H9 (cell line): ENCODE measurements around the gene ATG4B. TPM values are rescaled to one million over a fixed set of nuclear protein-coding genes. Genes with fewer than 3 reads are reported as not detected.
A peak's percentile ranks its signal among the peaks of the same experiment; 100 is the strongest.

ENCODE experiments used
- DNase-seq: peaks from one replicate; pipeline ENCODE4 v3.0.0-alpha.2; 2017
- H2AFZ ChIP-seq: one replicate; pipeline ENCODE4 v1.6.1; 2013; ENCODE audit warnings: mild to moderate bottlenecking, low read length, control low read depth, moderate library complexity
- H2AK5ac ChIP-seq: 2 replicates; pipeline ENCODE4 v1.6.1; 2013; ENCODE audit warnings: low read length, control low read depth, mixed read lengths; ENCODE audit not compliant: insufficient read length
- H2BK120ac ChIP-seq: one replicate; pipeline ENCODE4 v1.6.1; 2013; ENCODE audit warnings: low read depth, mild to moderate bottlenecking, low read length, control low read depth, inconsistent platforms; ENCODE audit not compliant: poor library complexity, severe bottlenecking
- H2BK12ac ChIP-seq: 2 replicates; pipeline ENCODE4 v1.6.1; 2013; ENCODE audit warnings: low read length, control low read depth, mixed read lengths, low read depth; ENCODE audit not compliant: insufficient read length
- H2BK15ac ChIP-seq: 2 replicates; pipeline ENCODE4 v1.6.1; 2013; ENCODE audit warnings: low read depth, low read length, control low read depth
- H2BK20ac ChIP-seq: one replicate; pipeline ENCODE4 v1.6.1; 2013; ENCODE audit warnings: low read depth, mild to moderate bottlenecking, low read length, control low read depth, inconsistent platforms; ENCODE audit not compliant: poor library complexity, severe bottlenecking
- H2BK5ac ChIP-seq: 2 replicates; pipeline ENCODE4 v1.6.1; 2013; ENCODE audit warnings: low read length, control low read depth, mixed read lengths; ENCODE audit not compliant: insufficient read length
- H3K14ac ChIP-seq: 2 replicates; pipeline ENCODE4 v1.6.1; 2013; ENCODE audit warnings: low read length, control low read depth; ENCODE audit not compliant: insufficient read depth
- H3K18ac ChIP-seq: 2 replicates; pipeline ENCODE4 v1.6.1; 2013; ENCODE audit warnings: low read depth, mild to moderate bottlenecking, mixed read lengths, low read length, control low read depth; ENCODE audit not compliant: insufficient read length
- H3K23ac ChIP-seq: 2 replicates; pipeline ENCODE4 v1.6.1; 2013; ENCODE audit warnings: low read length, control low read depth, mixed read lengths, low read depth; ENCODE audit not compliant: insufficient read length
- H3K23me2 ChIP-seq: 2 replicates; pipeline ENCODE4 v1.6.1; 2013; ENCODE audit warnings: low read depth, mild to moderate bottlenecking, mixed read lengths, low read length, control low read depth; ENCODE audit not compliant: insufficient read length, poor library complexity, severe bottlenecking
- H3K27ac ChIP-seq: 2 replicates; pipeline ENCODE4 v1.5.1; 2013; ENCODE audit warnings: low read length, control low read depth, mixed read lengths, low read depth; ENCODE audit not compliant: insufficient read length
- H3K27me3 ChIP-seq: 2 replicates; pipeline ENCODE4 v1.6.1; 2013; ENCODE audit warnings: low read length, control low read depth, inconsistent platforms; ENCODE audit not compliant: insufficient read depth
- H3K4ac ChIP-seq: 2 replicates; pipeline ENCODE4 v1.6.1; 2013; ENCODE audit warnings: low read depth, mild to moderate bottlenecking, control low read depth, inconsistent platforms, low read length, moderate library complexity
- H3K4me1 ChIP-seq: 2 replicates; pipeline ENCODE4 v1.6.1; 2013; ENCODE audit warnings: low read length, control low read depth, inconsistent platforms; ENCODE audit not compliant: insufficient read depth
- H3K4me2 ChIP-seq: 2 replicates; pipeline ENCODE4 v1.6.1; 2013; ENCODE audit warnings: low read length, control low read depth, mixed read lengths; ENCODE audit not compliant: insufficient read length, insufficient read depth
- H3K56ac ChIP-seq: 2 replicates; pipeline ENCODE4 v1.6.1; 2013; ENCODE audit warnings: low read depth, mild to moderate bottlenecking, mixed read lengths, low read length, control low read depth; ENCODE audit not compliant: insufficient read length
- H3K79me1 ChIP-seq: 2 replicates; pipeline ENCODE4 v1.6.1; 2013; ENCODE audit warnings: low read depth, mild to moderate bottlenecking, moderate library complexity, low read length, control low read depth, inconsistent platforms; ENCODE audit not compliant: insufficient read depth, poor library complexity, severe bottlenecking
- H3K79me2 ChIP-seq: 2 replicates; pipeline ENCODE4 v1.6.1; 2013; ENCODE audit warnings: low read length, control low read depth, inconsistent platforms; ENCODE audit not compliant: insufficient read depth
- H3K9ac ChIP-seq: 2 replicates; pipeline ENCODE4 v1.6.1; 2013; ENCODE audit warnings: low read length, control low read depth, mixed read lengths; ENCODE audit not compliant: insufficient read length; ENCODE audit errors: extremely low read depth
- H3K9me3 ChIP-seq: one replicate; pipeline ENCODE4 v1.6.1; 2013; ENCODE audit warnings: low read depth, low read length, inconsistent platforms; ENCODE audit not compliant: control insufficient read depth
- H3T11ph ChIP-seq: one replicate; pipeline ENCODE4 v1.6.1; 2013; ENCODE audit warnings: mild to moderate bottlenecking, low read length, control low read depth, inconsistent platforms
- H4K20me1 ChIP-seq: one replicate; pipeline ENCODE4 v1.6.1; 2013; ENCODE audit not compliant: control insufficient read depth, insufficient read length, insufficient read depth
- H4K5ac ChIP-seq: 2 replicates; pipeline ENCODE4 v1.6.1; 2013; ENCODE audit warnings: low read depth, mild to moderate bottlenecking, mixed read lengths, low read length, control low read depth; ENCODE audit not compliant: insufficient read length
- H4K8ac ChIP-seq: replicated peaks from 2 replicates; pipeline ENCODE4 v1.6.1; 2013; ENCODE audit warnings: low read length, control low read depth, mixed read lengths, low read depth; ENCODE audit not compliant: insufficient read length
- H4K91ac ChIP-seq: 2 replicates; pipeline ENCODE4 v1.6.1; 2013; ENCODE audit warnings: low read depth, mild to moderate bottlenecking, moderate library complexity, mixed read lengths, low read length, control low read depth; ENCODE audit not compliant: insufficient read length
- H3K27ac Mint-ChIP-seq, 3 experiments: 2 replicates in 2 of 3; 3 replicates in 1 of 3; pipeline ENCODE4 v1.8.0; 2020 to 2021; ENCODE audit warnings: mixed read lengths in 3 of 3, mild to moderate bottlenecking in 1 of 3, moderate library complexity in 1 of 3
- H3K27me3 Mint-ChIP-seq: 2 replicates; pipeline ENCODE4 v1.8.0; 2021; ENCODE audit warnings: low read depth, mild to moderate bottlenecking, moderate library complexity, mixed read lengths
- H3K36me3 Mint-ChIP-seq, 3 experiments: 2 replicates in 2 of 3; 3 replicates in 1 of 3; pipeline ENCODE4 v1.8.0; 2020 to 2021; ENCODE audit warnings: low read depth in 3 of 3, mixed read lengths in 3 of 3; ENCODE audit not compliant: insufficient read depth in 1 of 3
- H3K4me1 Mint-ChIP-seq, 2 experiments: 2 replicates each; pipeline ENCODE4 v1.8.0; 2020; ENCODE audit warnings: mixed read lengths in 2 of 2
- H3K4me3 Mint-ChIP-seq, 2 experiments: 2 replicates in 1 of 2; 3 replicates in 1 of 2; pipeline ENCODE4 v1.8.0; 2020 to 2021; ENCODE audit warnings: mild to moderate bottlenecking in 2 of 2, mixed read lengths in 2 of 2, moderate library complexity in 1 of 2
- H3K9me3 Mint-ChIP-seq, 2 experiments: 2 replicates in 1 of 2; 3 replicates in 1 of 2; pipeline ENCODE4 v1.8.0; 2020; ENCODE audit warnings: mild to moderate bottlenecking in 2 of 2, mixed read lengths in 2 of 2, moderate library complexity in 1 of 2
- WGBS: extraction: QIAGEN DNeasy Blood & Tissue Kit; methylation state at CpG from one replicate; pipeline ENCODE4 v1.1.7; 2013; ENCODE audit warnings: missing lambda C conversion rate, low lambda C conversion rate, mixed read lengths; ENCODE audit not compliant: insufficient read length; ENCODE audit errors: extremely low coverage; 5-methylcytosine and 5-hydroxymethylcytosine counted together
- total RNA-seq: library from RNA; stranded (reverse); gene quantifications from 2 replicates; pipeline ENCODE4 v1.2.1, GENCODE V29; 2021
- TF ChIP-seq, protein P1 (sequence below): fragments of 200-600 bp; sonication (generic); conservative IDR thresholded peaks from 3 replicates; pipeline ENCODE4 v1.8.0; 2021; ENCODE audit warnings: antibody characterized with exemption, mild to moderate bottlenecking

Gene ATG4B
- total RNA-seq, 1 experiment from 2014 or later = 105 TPM

GRCh38 chr2:241692448-241692847 lies 55.0 kb downstream of the ATG4B start:
- no peaks in the 10 kb centered on the region for H3K27me3 Mint-ChIP-seq
- TF ChIP-seq, protein P1, sequence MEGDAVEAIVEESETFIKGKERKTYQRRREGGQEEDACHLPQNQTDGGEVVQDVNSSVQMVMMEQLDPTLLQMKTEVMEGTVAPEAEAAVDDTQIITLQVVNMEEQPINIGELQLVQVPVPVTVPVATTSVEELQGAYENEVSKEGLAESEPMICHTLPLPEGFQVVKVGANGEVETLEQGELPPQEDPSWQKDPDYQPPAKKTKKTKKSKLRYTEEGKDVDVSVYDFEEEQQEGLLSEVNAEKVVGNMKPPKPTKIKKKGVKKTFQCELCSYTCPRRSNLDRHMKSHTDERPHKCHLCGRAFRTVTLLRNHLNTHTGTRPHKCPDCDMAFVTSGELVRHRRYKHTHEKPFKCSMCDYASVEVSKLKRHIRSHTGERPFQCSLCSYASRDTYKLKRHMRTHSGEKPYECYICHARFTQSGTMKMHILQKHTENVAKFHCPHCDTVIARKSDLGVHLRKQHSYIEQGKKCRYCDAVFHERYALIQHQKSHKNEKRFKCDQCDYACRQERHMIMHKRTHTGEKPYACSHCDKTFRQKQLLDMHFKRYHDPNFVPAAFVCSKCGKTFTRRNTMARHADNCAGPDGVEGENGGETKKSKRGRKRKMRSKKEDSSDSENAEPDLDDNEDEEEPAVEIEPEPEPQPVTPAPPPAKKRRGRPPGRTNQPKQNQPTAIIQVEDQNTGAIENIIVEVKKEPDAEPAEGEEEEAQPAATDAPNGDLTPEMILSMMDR = no peak
- H3K36me3 Mint-ChIP-seq = peaks cover 10 to 31% (median 10%) of the 10 kb centered on the region in 3 experiments
- WGBS = no CpG with 5 or more reads among the region's 6 CpGs
- Histone ChIP-seq H2AK5ac (no peak overlapping the region), H2BK12ac (no peak overlapping the region), H4K8ac (no peak overlapping the region), H2BK15ac (no peak overlapping the region), H3K4me2 (no peak overlapping the region), H2BK120ac (no peak overlapping the region), H3T11ph (no peak overlapping the region), H3K4me1 (no peaks in the 10 kb centered on the region), H3K9ac (no peak overlapping the region), H2BK5ac (no peak overlapping the region), H3K56ac (no peak overlapping the region), H3K27me3 (no peaks in the 10 kb centered on the region), H3K9me3 (no peaks in the 10 kb centered on the region), H4K20me1 (peaks cover 2% of the 10 kb centered on the region), H3K79me2 (0 out of 2 replicates have a peak, but pooled peaks cover 2% of the 10 kb centered on the region), H2AFZ (no peak overlapping the region), H3K14ac (no peak overlapping the region), H3K79me1 (no peaks in the 10 kb centered on the region), H2BK20ac (no peak overlapping the region), H4K5ac (no peak overlapping the region), H3K23me2 (peaks cover 3% of the 10 kb centered on the region), H3K23ac (no peak overlapping the region), H3K27ac (no peak overlapping the region), H4K91ac (no peak overlapping the region), H3K4ac (no peak overlapping the region), H3K18ac (no peak overlapping the region)
- peaks cover 6 to 10% of the 10 kb centered on the region in 2 experiments for H3K4me1 Mint-ChIP-seq
- H3K9me3 Mint-ChIP-seq = no peaks in the 10 kb centered on the region
- DNase-seq = no peak
- H3K4me3 Mint-ChIP-seq = no peak overlapping the region
- peak overlapping the region in 1 of 3 experiments; percentile 59; a peak in 1 of 7 replicates for H3K27ac Mint-ChIP-seq
